ENCODE data around the gene EIF4G3. TPM values are rescaled to one million over a fixed set of nuclear protein-coding genes. Genes with fewer than 3 reads are reported as not detected.
A peak's percentile ranks its signal among the peaks of the same experiment; 100 is the strongest.

Gene EIF4G3
- total RNA-seq, 2 experiments from 2014 or later: 47.0 to 55.0 TPM

DNA sequence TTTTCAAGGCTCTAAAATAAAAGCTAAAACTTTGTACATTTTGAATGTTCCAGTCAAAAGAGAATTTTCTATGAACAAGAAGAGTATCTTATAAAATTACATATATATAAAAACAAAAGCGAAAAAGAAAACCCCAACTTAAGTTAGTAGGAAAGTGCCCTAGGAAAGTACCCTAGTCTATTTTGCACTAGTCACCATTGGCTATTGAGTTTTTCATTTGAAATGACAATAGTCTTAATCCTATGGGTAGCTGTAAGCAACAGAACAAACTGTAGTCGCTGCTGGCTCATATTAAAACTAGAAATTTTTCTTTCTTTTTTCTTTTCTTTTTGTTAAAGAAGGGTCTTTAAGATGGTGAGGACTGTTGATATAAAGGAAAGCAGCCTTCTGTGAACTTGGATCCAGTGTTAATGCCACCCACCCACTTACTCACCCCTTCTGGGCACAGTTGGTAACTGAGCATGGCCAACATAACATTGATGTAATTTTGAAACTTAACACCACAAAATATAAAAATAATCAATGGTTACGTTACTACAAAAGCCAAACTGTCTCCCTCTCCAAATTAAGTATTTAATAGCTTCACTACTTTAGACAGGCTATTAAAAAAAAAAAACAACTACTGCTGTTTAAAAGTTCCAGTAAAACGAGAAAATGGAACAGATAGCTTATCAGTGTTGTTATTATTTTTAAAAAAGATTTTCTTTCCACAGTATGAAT, 177.0 kb downstream of the EIF4G3 start:
- Mint-ChIP-seq H3K4me1 (peaks cover 9% of the 10 kb centered on the region), H3K9me3 (ENCODE audit: low read depth) (no peaks in the 10 kb centered on the region), H3K27ac (no peak overlapping the region), H3K27me3 (no peaks in the 10 kb centered on the region), H3K4me3 (no peak overlapping the region), H3K36me3 (ENCODE audit: low read depth) (peaks cover 4% of the 10 kb centered on the region)
- POLR2A ChIA-PET: interaction anchor here (0.7 kb wide), 1 partner anchor 294 kb away, joined by 3 read pairs; no protein-coding TSS in a partner anchor
- intact Hi-C loops (cut with DNase I, micrococcal nuclease): loop anchor here in 1 of 2 experiments (5.0 to 10.0 kb wide), 2 partner anchors 175 to 353 kb away; partner anchors contain the start of gene EIF4G3
- CTCF ChIA-PET: interaction anchor here (1.4 to 1.6 kb wide), 2 partner anchors 12 to 13 kb away, joined by 3 to 4 read pairs; no protein-coding TSS in a partner anchor
- peak; percentile 33 for ATAC-seq
- no peak for DNase-seq

DNA sequence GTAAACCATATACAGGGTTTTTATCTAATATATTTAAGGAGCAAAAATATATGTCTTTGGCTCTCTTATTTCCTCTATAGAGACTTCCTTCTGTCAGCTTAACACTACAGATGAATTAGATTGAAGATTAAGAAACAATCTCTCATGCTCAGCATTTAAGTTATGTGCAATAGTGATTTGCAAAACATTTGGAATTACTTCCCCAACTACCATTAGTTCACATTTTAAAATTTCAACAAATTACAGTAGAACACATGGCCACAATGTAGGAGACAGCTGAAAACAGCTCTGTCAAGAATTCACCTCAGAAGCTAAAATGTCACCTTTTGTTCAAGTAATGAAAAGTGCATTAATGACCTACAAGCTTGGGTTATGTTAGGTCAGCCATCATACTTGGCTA, 177.9 kb downstream of the EIF4G3 start:
- H3K27me3 Mint-ChIP-seq: no peaks in the 10 kb centered on the region
- DNase-seq (no peak), ATAC-seq (no peak)
- intact Hi-C loops (cut with DNase I, micrococcal nuclease): loop anchor here in 1 of 2 experiments (5.0 to 10.0 kb wide), 2 partner anchors 176 to 353 kb away; partner anchors contain the start of gene EIF4G3
- CTCF ChIA-PET: interaction anchor here (1.4 to 1.6 kb wide), 2 partner anchors 11 to 13 kb away, joined by 3 to 4 read pairs; no protein-coding TSS in a partner anchor
- H3K9me3 Mint-ChIP-seq (ENCODE audit: low read depth): no peaks in the 10 kb centered on the region
- peaks cover 4% of the 10 kb centered on the region for H3K36me3 Mint-ChIP-seq (ENCODE audit: low read depth)
- peaks cover 9% of the 10 kb centered on the region for H3K4me1 Mint-ChIP-seq
- no peak overlapping the region for H3K4me3 Mint-ChIP-seq
- POLR2A ChIA-PET: no interaction called here
- H3K27ac Mint-ChIP-seq: no peak overlapping the region

DNA sequence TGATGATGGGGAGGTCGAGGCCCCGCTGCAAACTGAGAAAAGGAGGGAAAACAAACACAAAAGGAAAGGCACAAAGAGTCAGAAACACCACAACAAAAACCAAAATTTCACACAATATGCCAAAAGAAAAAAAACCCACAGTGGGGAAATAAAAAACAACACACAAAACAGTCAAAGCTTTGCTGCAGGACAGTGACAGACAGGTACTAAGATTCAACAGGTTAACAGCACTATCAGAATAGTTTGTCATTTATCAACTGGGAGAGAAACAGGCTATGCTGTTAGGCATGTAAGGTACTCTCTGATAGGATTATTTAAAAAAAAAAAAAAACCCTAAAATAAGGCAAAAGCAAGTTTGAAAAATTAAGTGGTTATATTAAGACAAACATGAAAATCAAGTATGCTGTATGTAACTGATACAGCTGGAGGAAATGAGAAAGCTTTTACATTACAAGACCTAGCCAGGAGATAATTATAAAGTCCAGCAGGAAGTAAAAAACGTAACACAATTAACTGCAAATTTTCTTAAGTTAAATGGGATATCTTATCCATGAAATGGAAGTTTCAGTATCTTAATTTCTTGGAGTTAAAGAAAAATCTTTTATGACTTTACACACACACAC, 179.0 kb downstream of the EIF4G3 start:
- Mint-ChIP-seq H3K9me3 (ENCODE audit: low read depth) (no peaks in the 10 kb centered on the region), H3K4me1 (peaks cover 15% of the 10 kb centered on the region), H3K27me3 (no peaks in the 10 kb centered on the region), H3K36me3 (ENCODE audit: low read depth) (peaks cover 4% of the 10 kb centered on the region), H3K27ac (no peak overlapping the region), H3K4me3 (no peak overlapping the region)
- DNase-seq (no peak), ATAC-seq (no peak)
- CTCF ChIA-PET: interaction anchor here (0.6 kb wide), 1 partner anchor 10 kb away, joined by 3 read pairs; no protein-coding TSS in a partner anchor
- intact Hi-C loops (cut with DNase I, micrococcal nuclease): loop anchor here in 1 of 2 experiments (5.0 to 10.0 kb wide), 2 partner anchors 177 to 355 kb away; partner anchors contain the start of gene EIF4G3
- POLR2A ChIA-PET: no interaction called here

DNA sequence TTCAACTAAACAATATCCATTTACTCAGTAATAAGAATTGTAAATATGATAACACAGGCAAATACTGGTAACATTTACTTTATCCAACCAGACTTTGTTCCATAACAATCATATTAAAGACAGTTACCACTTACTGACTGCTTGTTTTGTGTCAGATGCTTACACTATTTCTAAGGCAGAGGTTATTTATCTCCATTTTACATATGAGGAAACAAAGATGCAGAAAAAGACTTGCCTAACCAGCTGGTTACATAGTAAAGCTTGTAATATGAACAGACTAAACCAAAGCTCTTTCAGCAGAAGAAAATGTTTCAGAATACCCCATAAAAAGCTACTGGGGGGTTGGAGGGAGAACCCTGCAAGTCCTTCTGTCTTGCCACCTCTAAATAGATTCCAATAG, 180.1 kb downstream of the EIF4G3 start:
- no peaks in the 10 kb centered on the region for H3K27me3 Mint-ChIP-seq
- intact Hi-C loops (cut with DNase I, micrococcal nuclease): loop anchor here in 1 of 2 experiments (5.0 to 10.0 kb wide), 2 partner anchors 178 to 356 kb away; partner anchors contain the start of gene EIF4G3

DNA sequence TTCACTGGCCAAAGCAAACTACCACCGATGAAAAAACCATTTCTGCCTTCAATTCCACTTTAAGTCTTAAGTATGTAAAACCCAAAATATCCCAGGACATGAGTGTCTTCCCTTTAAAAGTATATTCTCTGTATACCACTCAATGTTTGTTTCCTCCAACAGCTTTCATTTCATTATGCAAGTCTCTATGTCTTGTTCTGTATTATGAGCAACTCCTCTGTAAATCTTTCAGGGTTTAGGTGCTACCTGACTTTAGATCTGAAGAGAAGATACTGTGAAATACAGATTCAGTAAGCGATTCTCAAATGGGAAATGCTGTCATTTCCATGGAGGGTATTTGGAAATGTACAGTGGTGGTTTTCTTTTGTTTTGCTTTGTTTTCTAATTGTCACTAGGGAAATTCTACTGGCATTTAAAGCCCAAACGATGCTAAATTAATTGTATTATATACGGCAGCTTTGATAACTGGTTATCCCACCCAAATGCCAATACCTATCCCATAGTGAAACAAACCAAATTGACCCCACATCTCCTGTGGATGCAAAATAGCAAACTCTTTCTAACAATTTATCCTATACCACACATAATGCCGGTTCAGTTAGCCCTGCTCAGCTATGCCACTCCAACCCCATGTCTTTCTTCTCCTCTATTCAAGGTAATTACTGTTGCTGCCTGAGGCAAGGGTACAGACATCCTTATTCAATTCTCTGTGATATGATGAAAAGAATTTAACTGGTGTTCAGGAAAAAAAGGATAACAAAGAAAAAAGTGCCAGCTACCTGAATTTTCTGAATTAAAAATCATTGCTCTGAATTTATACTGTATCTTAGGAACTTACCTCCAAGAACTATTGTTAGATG, 182.8 kb downstream of the EIF4G3 start:
- no peak for DNase-seq
- CTCF ChIA-PET: interaction anchor here (0.9 to 1.2 kb wide), 2 partner anchors 12 to 201 kb away, joined by 3 read pairs; no protein-coding TSS in a partner anchor
- POLR2A ChIA-PET: no interaction called here
- no peaks in the 10 kb centered on the region for H3K9me3 Mint-ChIP-seq (ENCODE audit: low read depth)
- no peaks in the 10 kb centered on the region for H3K27me3 Mint-ChIP-seq
- intact Hi-C loops (cut with DNase I, micrococcal nuclease): loop anchor here in 1 of 2 experiments (10.0 kb wide), 1 partner anchor 181 kb away; the partner anchor contains the start of gene EIF4G3
- H3K36me3 Mint-ChIP-seq (ENCODE audit: low read depth): peaks cover 4% of the 10 kb centered on the region
- no peak for ATAC-seq
- H3K27ac Mint-ChIP-seq: no peak overlapping the region
- peaks cover 22% of the 10 kb centered on the region for H3K4me1 Mint-ChIP-seq
- H3K4me3 Mint-ChIP-seq: no peak overlapping the region

More for the DNA sequence above, 180.1 kb downstream of the EIF4G3 start:
- no peaks in the 10 kb centered on the region for H3K9me3 Mint-ChIP-seq (ENCODE audit: low read depth)
- H3K4me1 Mint-ChIP-seq: peaks cover 27% of the 10 kb centered on the region
- no peak overlapping the region for H3K27ac Mint-ChIP-seq
- no peak for ATAC-seq
- POLR2A ChIA-PET: no interaction called here
- no peak overlapping the region for H3K4me3 Mint-ChIP-seq
- CTCF ChIA-PET: interaction anchor here (0.6 kb wide), 1 partner anchor 123 kb away, joined by 3 read pairs; no protein-coding TSS in a partner anchor
- peaks cover 4% of the 10 kb centered on the region for H3K36me3 Mint-ChIP-seq (ENCODE audit: low read depth)
- no peak for DNase-seq

DNA sequence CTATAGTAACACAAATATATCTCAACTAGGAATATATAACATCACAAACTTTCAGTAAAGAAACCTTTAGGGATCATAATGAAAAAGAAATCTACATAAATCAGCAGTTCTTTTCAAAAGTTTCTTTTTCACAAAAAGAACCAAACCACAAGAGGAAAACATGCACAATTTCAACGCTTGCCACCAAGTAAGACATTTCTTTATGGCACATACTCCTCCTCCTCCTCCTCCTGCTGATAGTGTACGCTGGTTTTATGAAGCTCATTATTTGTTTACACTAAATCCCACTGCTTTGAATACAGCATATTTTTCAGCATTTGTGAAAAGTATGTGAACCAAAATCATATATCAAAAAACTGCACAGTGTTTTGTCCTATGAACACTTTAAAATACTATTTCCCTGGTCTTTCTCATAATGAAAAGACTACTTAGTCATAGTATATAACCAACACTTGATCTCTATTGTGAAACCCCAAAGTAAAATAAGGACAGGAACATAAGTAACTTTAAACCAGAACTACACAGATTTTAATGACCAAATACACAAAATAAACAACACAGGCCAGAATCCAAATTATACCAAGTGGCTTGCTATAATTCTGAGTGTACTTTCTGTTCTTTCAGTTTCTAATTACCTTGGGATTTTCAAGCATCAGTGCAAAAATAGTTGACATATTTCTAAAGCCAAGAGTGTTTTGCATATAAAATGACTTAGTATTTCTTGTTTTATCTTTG, 184.2 kb downstream of the EIF4G3 start:
- H3K4me3 Mint-ChIP-seq: no peak overlapping the region
- H3K4me1 Mint-ChIP-seq: peaks cover 22% of the 10 kb centered on the region
- POLR2A ChIA-PET: interaction anchor here (0.7 kb wide), 1 partner anchor 213 kb away, joined by 3 read pairs; no protein-coding TSS in a partner anchor
- DNase-seq (no peak), ATAC-seq (peak; percentile 86)
- CTCF ChIA-PET: interaction anchor here (0.9 to 1.2 kb wide), 2 partner anchors 11 to 202 kb away, joined by 3 read pairs; no protein-coding TSS in a partner anchor
- H3K27me3 Mint-ChIP-seq: no peaks in the 10 kb centered on the region
- H3K27ac Mint-ChIP-seq: peak overlapping the region; percentile 84
- peaks cover 4% of the 10 kb centered on the region for H3K36me3 Mint-ChIP-seq (ENCODE audit: low read depth)
- intact Hi-C loops (cut with DNase I, micrococcal nuclease): loop anchor here (1.0 to 10.0 kb wide), 3 partner anchors 30 to 182 kb away; partner anchors contain the start of gene EIF4G3 (in 1 of the 2)
- H3K9me3 Mint-ChIP-seq (ENCODE audit: low read depth): no peaks in the 10 kb centered on the region

DNA sequence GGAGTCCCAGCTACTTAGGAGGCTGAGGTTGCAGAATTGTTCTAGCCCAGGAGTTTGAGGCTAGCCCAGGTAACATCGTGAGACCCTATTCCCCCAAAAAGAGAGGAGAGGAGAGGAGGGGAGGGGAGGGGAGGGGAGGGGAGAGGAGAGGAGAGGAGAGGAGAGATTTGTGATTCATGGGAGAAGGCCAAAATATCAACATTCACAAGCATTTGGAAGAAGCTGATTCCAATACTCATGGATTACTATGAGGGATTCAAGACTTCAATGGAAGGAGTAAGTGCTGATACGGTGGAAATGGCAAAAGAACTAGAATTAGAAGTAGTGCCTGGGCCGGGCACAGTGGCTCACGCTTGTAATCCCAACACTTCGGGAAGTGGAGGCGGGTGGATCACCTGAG, 187.8 kb downstream of the EIF4G3 start:
- CTCF ChIA-PET: no interaction called here
- Mint-ChIP-seq H3K36me3 (ENCODE audit: low read depth) (peaks cover 4% of the 10 kb centered on the region), H3K4me1 (peaks cover 22% of the 10 kb centered on the region), H3K27ac (no peak overlapping the region), H3K27me3 (no peaks in the 10 kb centered on the region), H3K9me3 (ENCODE audit: low read depth) (no peaks in the 10 kb centered on the region), H3K4me3 (no peak overlapping the region)
- ATAC-seq (no peak), DNase-seq (no peak)
- POLR2A ChIA-PET: no interaction called here
- intact Hi-C loops (cut with DNase I, micrococcal nuclease): no loop called here

DNA sequence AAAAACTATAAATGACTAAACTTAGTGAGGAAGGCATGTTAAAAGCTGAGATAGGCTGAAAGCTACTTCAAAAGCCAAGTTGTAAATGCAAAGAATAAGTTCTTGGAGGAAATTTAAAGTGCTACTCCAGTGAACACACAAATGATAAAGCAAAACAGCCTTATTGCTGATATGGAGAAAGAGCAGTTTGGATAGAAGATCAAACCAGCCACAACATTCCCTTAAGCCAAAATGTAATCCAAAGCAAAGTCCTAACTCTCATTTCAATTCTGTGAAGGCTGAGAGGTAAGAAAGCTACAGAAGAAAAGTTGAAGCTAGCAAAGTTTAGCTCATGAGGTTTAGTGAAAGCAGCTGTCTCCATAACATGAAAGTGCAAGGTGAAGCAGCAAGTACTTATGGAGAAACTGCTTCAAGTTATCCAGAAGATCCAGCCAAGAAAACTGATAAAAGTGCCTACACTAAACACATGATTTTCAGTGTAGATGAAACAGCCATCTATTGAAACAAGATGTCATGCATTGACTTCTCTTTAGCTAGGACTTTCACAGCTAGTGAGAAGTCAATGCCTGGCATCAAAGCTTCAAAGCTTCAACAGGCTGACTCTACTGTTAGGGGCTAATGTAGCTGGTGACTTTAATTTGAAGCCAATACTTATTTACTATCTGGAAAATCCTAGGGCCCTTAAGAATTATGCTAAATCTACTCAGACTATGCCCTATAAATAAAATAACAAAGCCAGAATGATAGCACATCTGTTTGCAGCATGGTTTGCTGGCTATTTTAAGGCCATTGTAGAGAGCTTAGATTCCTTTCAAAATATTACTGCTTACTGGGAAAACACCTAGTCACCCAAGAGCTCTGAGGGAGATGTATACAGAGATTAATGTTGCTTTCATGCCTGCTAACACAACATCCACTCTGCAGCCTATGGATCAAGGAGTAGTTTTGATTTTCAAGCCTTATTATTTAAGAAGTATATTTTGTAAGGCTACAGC, 188.6 kb downstream of the EIF4G3 start:
- intact Hi-C loops (cut with DNase I, micrococcal nuclease): no loop called here

DNA sequence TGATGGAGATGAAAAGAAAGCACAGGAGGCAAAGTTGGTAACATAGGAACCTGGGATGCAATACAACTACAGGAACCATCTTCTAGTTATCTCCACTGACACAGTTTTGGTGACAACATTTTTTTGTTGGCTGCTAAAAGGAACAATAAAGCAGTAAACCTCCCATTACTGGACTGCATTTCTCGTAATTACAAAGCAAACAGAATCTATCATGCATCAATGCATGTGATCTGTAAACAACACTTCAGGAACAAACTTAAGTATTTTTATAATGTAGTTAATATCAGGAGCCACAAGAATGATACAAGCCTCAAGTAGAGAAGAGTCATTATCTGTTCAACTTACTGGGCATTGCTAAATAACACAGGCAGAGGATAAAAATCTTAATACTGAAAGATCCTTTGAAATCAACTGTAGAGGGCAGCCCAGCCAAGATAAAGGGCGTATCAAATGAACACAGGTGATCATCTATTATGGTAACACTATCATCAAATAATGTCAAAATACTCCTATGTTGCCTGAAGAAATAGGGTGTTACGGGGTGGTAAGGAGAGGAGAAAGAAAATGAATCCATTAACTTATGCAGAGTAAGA, 193.3 kb downstream of the EIF4G3 start:
- POLR2A ChIA-PET: no interaction called here
- Mint-ChIP-seq H3K4me3 (no peak overlapping the region), H3K4me1 (peaks cover 2% of the 10 kb centered on the region)

More for the DNA sequence above, 188.6 kb downstream of the EIF4G3 start:
- H3K9me3 Mint-ChIP-seq (ENCODE audit: low read depth): no peaks in the 10 kb centered on the region
- no peak overlapping the region for H3K27ac Mint-ChIP-seq
- POLR2A ChIA-PET: no interaction called here
- ATAC-seq: no peak
- H3K36me3 Mint-ChIP-seq (ENCODE audit: low read depth): peaks cover 4% of the 10 kb centered on the region
- peaks cover 16% of the 10 kb centered on the region for H3K4me1 Mint-ChIP-seq
- no peaks in the 10 kb centered on the region for H3K27me3 Mint-ChIP-seq
- no peak overlapping the region for H3K4me3 Mint-ChIP-seq
- DNase-seq: no peak
- CTCF ChIA-PET: interaction anchor here (0.6 to 1.4 kb wide), 7 partner anchors 9 to 554 kb away, joined by 3 to 4 read pairs (median 3); no protein-coding TSS in a partner anchor

More for the DNA sequence above, 193.3 kb downstream of the EIF4G3 start:
- Mint-ChIP-seq H3K9me3 (ENCODE audit: low read depth) (no peaks in the 10 kb centered on the region), H3K36me3 (ENCODE audit: low read depth) (peaks cover 8% of the 10 kb centered on the region), H3K27me3 (no peaks in the 10 kb centered on the region), H3K27ac (no peak overlapping the region)
- CTCF ChIA-PET: no interaction called here
- intact Hi-C loops (cut with DNase I, micrococcal nuclease): loop anchor here in 1 of 2 experiments (5.0 kb wide), 1 partner anchor 214 kb away; no protein-coding TSS in a partner anchor
- ATAC-seq (no peak), DNase-seq (no peak)
